DOHH2 (cell line): ENCODE data around the gene ABTB2.

Source experiments
- EZH2phosphoT487 ChIP-seq: fragments of 200-600 bp; sonication (generic); IDR thresholded peaks from 2 replicates; pipeline ENCODE4 v1.6.1; 2017; ENCODE audit warnings: borderline replicate concordance, mild to moderate bottlenecking, antibody characterized with exemption, low read length, moderate library complexity, mixed read lengths
- TF ChIP-seq, protein P1 (sequence below): fragments of 200-600 bp; sonication (generic); IDR thresholded peaks from one replicate; pipeline ENCODE4 v1.5.1; 2014; ENCODE audit warnings: antibody characterized with exemption, mild to moderate bottlenecking, low read depth, low read length; ENCODE audit not compliant: poor library complexity, severe bottlenecking

GRCh38 chr11:34232807-34233206 is 125.0 kb downstream of the ABTB2 start:
- TF ChIP-seq, protein P1, sequence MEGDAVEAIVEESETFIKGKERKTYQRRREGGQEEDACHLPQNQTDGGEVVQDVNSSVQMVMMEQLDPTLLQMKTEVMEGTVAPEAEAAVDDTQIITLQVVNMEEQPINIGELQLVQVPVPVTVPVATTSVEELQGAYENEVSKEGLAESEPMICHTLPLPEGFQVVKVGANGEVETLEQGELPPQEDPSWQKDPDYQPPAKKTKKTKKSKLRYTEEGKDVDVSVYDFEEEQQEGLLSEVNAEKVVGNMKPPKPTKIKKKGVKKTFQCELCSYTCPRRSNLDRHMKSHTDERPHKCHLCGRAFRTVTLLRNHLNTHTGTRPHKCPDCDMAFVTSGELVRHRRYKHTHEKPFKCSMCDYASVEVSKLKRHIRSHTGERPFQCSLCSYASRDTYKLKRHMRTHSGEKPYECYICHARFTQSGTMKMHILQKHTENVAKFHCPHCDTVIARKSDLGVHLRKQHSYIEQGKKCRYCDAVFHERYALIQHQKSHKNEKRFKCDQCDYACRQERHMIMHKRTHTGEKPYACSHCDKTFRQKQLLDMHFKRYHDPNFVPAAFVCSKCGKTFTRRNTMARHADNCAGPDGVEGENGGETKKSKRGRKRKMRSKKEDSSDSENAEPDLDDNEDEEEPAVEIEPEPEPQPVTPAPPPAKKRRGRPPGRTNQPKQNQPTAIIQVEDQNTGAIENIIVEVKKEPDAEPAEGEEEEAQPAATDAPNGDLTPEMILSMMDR, result no peak
- no peak for TF ChIP-seq EZH2phosphoT487
